DMS53 treated with DMSO at 0.1 percent for 48 hours (cell line): ENCODE results near the gene MCRIP2.

Source experiments
- DNase-seq: peaks from one replicate; lab custom pipeline; 2025; ENCODE audit not compliant: unreplicated experiment; lab: John Stamatoyannopoulos, UW

MCRIP2 gene

DNA sequence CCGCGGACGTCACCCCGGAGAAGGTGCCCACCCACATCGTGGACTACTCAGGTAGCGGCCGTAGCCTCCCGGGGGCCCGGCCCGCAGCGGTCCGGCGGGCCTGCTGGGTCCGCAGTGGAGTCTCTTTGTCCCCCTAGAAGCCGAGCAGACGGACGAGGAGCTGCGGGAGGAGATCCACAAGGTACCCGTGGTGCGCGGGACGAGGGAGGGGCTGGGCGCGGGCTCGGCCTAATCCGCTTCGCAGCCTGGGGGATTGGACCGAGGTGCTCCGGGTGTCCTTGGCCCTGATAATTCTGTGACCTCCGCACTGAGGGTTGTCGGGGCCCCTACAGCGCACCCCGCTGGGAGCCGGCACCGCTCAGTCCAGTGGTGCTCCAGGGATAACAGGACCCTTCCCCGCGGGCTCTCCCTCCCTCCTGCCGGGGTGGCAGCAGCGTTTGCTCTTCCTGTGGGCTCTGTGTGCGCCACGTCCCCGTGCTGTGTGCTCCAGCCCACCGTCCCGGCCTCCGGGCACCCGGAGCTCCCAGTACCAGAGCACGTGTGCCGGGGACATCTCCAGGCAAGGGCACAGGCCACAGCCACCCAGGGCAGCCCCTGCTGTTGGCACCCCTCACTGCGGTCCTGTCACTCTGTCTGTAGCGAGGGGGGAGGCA lies 27.0 kb downstream of the MCRIP2 start:
- DNase-seq, result no peak

GRCh38 chr16:669666-670065 lies 28.0 kb downstream of the MCRIP2 start:
- no peak for DNase-seq

GRCh38 chr16:670485-671352 lies 29.1 kb downstream of the MCRIP2 start:
- DNase-seq, result no peak

DNA sequence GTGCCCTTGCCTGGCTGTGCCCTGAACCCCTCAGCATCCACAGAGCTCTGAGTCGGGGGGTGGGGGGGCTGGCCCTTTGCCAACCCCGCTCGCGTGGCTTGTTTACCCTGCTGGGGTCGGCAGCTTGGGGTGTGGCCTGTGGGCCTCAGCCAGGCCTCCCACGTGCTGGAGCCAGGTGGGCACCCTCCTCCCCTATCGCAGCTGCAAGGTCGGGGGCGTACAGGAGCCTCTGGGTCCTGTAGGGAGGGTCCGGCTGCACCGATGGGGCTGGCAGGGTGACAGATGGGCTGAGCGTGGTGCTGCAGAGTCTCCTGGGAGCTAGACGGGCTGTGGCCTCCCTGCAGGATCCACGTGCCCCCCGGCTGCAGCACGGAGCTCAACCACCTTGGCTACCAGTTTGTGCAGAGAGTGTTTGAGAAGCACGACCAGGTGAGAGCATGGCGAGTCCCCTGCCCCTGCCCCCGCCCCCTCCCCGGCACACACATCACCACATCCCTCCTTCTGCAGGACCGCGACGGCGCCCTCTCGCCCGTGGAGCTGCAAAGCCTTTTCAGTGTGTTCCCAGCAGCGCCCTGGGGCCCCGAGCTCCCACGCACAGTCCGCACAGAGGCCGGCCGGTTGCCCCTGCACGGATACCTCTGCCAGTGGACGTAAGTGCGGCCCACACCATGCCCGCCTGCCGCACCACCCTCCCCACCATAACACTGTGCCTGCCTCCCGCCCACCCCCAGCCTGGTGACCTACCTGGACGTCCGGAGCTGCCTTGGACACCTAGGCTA lies 29.9 kb downstream of the MCRIP2 start:
- no peak for DNase-seq

DNA sequence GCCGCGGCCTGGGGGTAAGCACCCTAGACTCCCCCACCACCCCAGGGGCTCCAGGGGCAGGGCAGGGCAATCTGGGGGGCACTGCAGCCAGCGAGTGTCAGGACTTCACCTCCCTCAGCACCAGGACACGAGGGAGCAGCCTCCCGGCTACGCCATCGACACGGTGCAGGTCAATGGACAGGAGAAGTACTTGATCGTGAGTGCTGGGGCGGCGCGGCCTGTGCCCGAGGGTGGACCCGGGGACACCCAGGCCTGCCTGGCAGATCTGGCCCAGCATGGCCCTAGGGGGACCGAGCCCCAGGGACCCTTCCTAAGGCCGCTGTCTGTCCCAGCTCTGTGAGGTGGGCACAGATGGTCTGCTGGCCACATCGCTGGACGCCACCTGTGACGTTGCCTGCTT lies 30.7 kb downstream of the MCRIP2 start:
- DNase-seq, result no peak

DNA sequence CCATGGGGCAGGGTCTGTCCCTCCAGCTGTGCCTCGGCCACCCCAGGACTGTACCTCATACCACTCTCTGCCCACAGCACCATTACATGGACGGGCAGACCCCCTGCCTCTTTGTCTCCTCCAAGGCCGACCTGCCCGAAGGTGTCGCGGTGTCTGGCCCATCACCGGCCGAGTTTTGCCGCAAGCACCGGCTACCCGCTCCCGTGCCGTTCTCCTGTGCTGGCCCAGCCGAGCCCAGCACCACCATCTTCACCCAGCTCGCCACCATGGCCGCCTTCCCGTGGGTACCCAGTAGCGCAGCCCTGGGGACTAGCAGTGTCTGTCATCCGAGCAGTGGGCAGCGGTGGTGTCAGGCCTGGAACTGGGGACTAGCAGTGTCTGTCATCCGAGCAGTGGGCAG lies 31.2 kb downstream of the MCRIP2 start:
- DNase-seq, result no peak

GRCh38 chr16:673399-673991 lies 31.9 kb downstream of the MCRIP2 start:
- DNase-seq, result no peak

GRCh38 chr16:674214-674881 lies 32.7 kb downstream of the MCRIP2 start:
- no peak for DNase-seq

GRCh38 chr16:674968-675883 lies 33.6 kb downstream of the MCRIP2 start, which contains the start of gene RHBDL1:
Gene RHBDL1, plus strand, starts transcription at chr16:675671. Its CDS starts 120 bp downstream, at chr16:675791.
- DNase-seq, result no peak

- DNase-seq, result no peak
Measured at GRCh38 chr16:675884-676564, 34.4 kb downstream of the MCRIP2 start.

DNA sequence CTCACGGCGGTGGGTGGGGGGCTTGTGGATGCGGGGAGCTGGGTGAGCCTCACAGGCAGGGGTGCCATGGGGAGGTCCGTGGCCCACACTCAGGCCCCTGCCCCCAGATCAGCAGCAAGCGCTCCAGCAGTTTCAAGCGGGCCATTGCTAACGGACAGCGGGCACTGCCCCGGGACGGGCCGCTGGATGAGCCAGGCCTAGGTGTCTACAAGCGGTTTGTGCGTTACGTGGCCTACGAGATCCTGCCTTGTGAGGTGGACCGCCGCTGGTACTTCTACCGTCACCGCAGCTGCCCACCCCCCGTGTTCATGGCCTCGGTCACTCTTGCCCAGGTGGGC lies 34.9 kb downstream of the MCRIP2 start:
- DNase-seq, result no peak

DNA sequence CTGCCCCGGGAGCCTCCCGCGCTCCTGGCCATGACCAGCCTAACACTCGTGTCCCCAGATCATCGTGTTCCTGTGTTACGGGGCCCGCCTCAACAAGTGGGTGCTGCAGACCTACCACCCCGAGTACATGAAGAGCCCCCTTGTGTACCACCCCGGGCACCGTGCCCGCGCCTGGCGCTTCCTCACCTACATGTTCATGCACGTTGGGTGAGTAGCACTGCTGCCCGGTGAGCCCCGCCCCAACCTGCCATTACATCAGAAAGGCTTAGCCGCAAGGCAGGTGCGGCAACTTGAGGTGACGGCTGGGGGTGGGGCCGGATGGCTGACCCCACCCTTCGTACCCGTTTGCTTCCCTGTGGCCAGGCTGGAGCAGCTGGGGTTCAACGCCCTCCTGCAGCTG lies 35.3 kb downstream of the MCRIP2 start:
- peak; percentile 46 for DNase-seq

DNA sequence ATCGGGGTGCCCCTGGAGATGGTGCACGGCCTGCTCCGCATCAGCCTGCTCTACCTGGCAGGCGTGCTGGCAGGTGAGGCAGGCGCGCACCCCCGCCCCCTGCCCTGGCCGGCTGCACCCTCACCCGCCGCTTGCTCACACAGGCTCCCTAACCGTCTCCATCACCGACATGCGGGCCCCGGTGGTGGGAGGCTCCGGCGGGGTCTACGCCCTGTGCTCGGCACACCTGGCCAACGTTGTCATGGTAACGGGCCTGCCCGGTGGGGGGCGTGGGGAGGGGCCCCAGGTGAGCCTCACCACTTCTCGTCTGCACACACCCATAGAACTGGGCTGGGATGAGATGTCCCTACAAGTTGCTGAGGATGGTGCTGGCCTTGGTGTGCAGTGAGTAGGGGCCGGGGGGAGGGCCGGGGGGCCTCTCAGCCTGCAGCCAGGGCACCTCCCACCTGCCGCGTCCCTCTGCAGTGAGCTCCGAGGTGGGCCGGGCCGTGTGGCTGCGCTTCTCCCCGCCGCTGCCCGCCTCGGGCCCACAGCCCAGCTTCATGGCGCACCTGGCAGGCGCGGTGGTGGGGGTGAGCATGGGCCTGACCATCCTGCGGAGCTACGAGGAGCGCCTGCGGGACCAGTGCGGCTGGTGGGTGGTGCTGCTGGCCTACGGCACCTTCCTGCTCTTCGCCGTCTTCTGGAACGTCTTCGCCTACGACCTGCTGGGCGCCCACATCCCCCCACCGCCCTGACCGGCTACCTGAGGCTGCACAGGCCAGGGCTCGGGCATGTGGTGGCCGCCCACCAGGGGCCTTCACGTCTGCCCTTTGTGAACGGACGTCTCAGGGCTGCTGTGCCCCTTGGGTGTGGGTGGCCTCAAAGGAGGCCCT lies 35.9 kb downstream of the MCRIP2 start:
- no peak for DNase-seq

DNA sequence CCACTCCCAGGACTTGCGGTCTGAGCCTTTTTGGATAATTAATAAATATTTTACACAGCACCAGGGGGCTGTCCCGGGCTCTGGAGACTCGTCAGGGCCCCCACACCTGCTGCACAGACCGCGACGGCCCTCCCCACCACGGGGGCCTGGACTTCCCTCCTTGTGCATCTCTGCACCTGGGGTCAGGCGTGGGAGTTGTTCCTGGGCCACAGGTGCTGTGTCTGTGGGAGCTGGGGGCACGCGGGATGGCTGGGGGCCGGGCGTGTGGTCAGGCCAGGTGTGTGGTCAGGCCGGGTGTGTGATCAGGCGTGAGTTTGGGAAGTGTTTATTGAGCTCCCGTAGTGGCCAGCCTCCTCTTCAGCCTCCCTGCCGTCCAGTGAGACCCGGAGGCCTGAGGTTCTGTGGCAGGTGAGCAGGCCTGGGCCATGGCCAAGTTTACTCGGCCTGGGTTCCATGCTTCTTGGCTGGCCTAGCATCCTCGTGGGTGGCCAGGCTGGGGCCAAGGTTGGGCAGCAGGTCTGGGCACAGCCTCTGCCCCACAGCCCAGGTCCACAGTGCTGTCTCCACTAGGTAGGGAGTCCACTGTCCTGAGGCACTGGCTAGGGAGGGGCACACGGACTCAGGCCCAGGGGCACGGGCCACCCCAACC lies 36.7 kb downstream of the MCRIP2 start:
- DNase-seq, result no peak

GRCh38 chr16:678858-679813 lies 37.5 kb downstream of the MCRIP2 start:
- DNase-seq, result peak; percentile 59

GRCh38 chr16:679814-680624 lies 38.4 kb downstream of the MCRIP2 start, which contains the start of gene STUB1:
Gene STUB1, plus strand, starts transcription at chr16:680410. Its CDS starts 116 bp downstream, at chr16:680526.
- DNase-seq, result peak; percentile 74
